Fibroblast of lung (primary cell): ENCODE results near the gene GALK2.

Experiments
- EZH2 ChIP-seq: IDR thresholded peaks from 2 replicates; pipeline ENCODE4 v1.5.1; 2012; ENCODE audit warnings: low read length, control low read depth, mild to moderate bottlenecking; ENCODE audit errors: missing control alignments
- TF ChIP-seq, protein P1 (sequence below), 2 donors: IDR thresholded peaks in 1 of 2; conservative IDR thresholded peaks in 1 of 2; 1 replicate in 1 of 2; 2 replicates in 1 of 2; pipeline ENCODE4 v1.5.1; 2011 to 2012; ENCODE audit warnings: low read length in 2 of 2, control low read depth in 1 of 2, inconsistent platforms in 1 of 2, low read depth in 1 of 2, mild to moderate bottlenecking in 1 of 2

DNA sequence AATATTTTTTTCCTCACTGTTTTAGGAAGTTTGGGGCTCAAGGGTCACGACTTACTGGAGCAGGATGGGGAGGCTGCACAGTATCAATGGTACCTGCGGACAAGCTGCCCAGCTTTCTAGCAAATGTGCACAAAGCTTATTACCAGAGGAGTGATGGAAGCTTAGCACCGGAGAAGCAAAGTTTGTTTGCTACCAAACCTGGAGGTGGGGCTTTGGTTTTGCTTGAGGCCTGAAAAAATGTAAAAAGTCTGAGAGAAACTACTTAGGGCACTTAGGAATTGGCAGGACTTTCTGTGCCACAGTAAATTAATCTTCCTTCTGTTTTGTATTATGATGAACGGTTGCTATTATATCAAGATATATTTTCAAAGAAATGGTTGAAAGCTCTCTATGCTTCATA, 157.9 kb downstream of the GALK2 start:
- TF ChIP-seq, protein P1, sequence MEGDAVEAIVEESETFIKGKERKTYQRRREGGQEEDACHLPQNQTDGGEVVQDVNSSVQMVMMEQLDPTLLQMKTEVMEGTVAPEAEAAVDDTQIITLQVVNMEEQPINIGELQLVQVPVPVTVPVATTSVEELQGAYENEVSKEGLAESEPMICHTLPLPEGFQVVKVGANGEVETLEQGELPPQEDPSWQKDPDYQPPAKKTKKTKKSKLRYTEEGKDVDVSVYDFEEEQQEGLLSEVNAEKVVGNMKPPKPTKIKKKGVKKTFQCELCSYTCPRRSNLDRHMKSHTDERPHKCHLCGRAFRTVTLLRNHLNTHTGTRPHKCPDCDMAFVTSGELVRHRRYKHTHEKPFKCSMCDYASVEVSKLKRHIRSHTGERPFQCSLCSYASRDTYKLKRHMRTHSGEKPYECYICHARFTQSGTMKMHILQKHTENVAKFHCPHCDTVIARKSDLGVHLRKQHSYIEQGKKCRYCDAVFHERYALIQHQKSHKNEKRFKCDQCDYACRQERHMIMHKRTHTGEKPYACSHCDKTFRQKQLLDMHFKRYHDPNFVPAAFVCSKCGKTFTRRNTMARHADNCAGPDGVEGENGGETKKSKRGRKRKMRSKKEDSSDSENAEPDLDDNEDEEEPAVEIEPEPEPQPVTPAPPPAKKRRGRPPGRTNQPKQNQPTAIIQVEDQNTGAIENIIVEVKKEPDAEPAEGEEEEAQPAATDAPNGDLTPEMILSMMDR (conservative IDR thresholded peaks at IDR 0.05 in 1 of 2, IDR thresholded peaks at IDR 0.05 in 1 of 2; ENCODE audit: low read depth in 1 of 2, low read length in 2 of 2): no peak
- no peak for TF ChIP-seq EZH2
